K562 (cell line): Measurements from ENCODE around the gene STRIP1. TPM values are rescaled to one million over a fixed set of nuclear protein-coding genes. Genes with fewer than 3 reads are reported as not detected.
A peak's percentile ranks its signal among the peaks of the same experiment; 100 is the strongest.

Experiments used
- FOXP1 ChIP-seq: sonication (generic); formaldehyde crosslinking; IDR thresholded peaks from 2 replicates; pipeline ENCODE4 v1.8.0; 2022; ENCODE audit warnings: mild to moderate bottlenecking, missing genetic modification reagents
- GATAD2A ChIP-seq: fragments of 450-650 bp; IDR thresholded peaks from 2 replicates; pipeline ENCODE4 v1.6.1; 2017
- HIVEP1 ChIP-seq: fragments of 250-450 bp; sonication (Bioruptor Pico); IDR thresholded peaks from 2 replicates; pipeline ENCODE4 v1.4.0; 2020; ENCODE audit warnings: mild to moderate bottlenecking
- HSF4 ChIP-seq: fragments of 250-450 bp; sonication (Bioruptor Pico); IDR thresholded peaks from 2 replicates; pipeline ENCODE4 v2.1.2; 2022; ENCODE audit warnings: mild to moderate bottlenecking, moderate library complexity, borderline replicate concordance
- MEF2A ChIP-seq: IDR thresholded peaks from 2 replicates; pipeline ENCODE4 v1.6.1; 2011; ENCODE audit warnings: low read depth, mild to moderate bottlenecking, low read length, moderate library complexity; ENCODE audit not compliant: control insufficient read depth
- NFIX ChIP-seq: fragments of 250-450 bp; sonication (Bioruptor Pico); IDR thresholded peaks from 2 replicates; pipeline ENCODE4 v1.4.0; 2020; ENCODE audit warnings: low read depth, mild to moderate bottlenecking, moderate library complexity
- NR2C1 ChIP-seq, 2 experiments: fragments of 450-650 bp; IDR thresholded peaks; 2 replicates each; pipeline ENCODE4 v1.6.1; 2017; ENCODE audit warnings: mild to moderate bottlenecking in 2 of 2, antibody characterized with exemption in 1 of 2, inconsistent platforms in 1 of 2, missing compliant biosample characterization in 1 of 2, missing genetic modification characterization in 1 of 2
- PHB ChIP-seq: fragments of 250-450 bp; sonication (Bioruptor Pico); IDR thresholded peaks from 2 replicates; pipeline ENCODE4 v1.5.0; 2021
- SIN3A ChIP-seq, 2 experiments: fragments of 150-350 bp in 1 of 2; IDR thresholded peaks; 2 replicates each; pipeline ENCODE4 v1.6.1; 2011 to 2016; ENCODE audit warnings: borderline replicate concordance in 2 of 2, low read depth in 2 of 2, low read length in 2 of 2, mild to moderate bottlenecking in 2 of 2, moderate library complexity in 2 of 2; ENCODE audit not compliant: control insufficient read depth in 1 of 2
- SNRNP70 ChIP-seq: fragments of 200-400 bp; formaldehyde crosslinking; optimal IDR thresholded peaks from 2 replicates; pipeline ENCODE3; 2017; ENCODE audit warnings: low read depth, low read length
- SPI1 ChIP-seq: IDR thresholded peaks from 2 replicates; pipeline ENCODE4 v1.6.1; 2011; ENCODE audit warnings: low read depth, low read length, control low read depth, borderline replicate concordance
- TAF7 ChIP-seq: fragments of 450-650 bp; IDR thresholded peaks from 2 replicates; pipeline ENCODE4 v1.6.1; 2016; ENCODE audit warnings: missing genetic modification characterization, missing compliant biosample characterization
- TCF3 ChIP-seq: sonication (generic); formaldehyde crosslinking; IDR thresholded peaks from 2 replicates; pipeline ENCODE4 v1.4.0; 2020; ENCODE audit warnings: mild to moderate bottlenecking, missing genetic modification reagents
- TFAM ChIP-seq: fragments of 250-450 bp; sonication (Bioruptor Pico); conservative IDR thresholded peaks from 2 replicates; pipeline ENCODE4 v1.5.0; 2021; ENCODE audit warnings: mild to moderate bottlenecking, moderate library complexity
- ZNF384 ChIP-seq: IDR thresholded peaks from 2 replicates; pipeline ENCODE4 v1.6.1; 2012; ENCODE audit warnings: low read depth, low read length, improper control_type of control experiment
- polyA plus RNA-seq, 8 experiments: library from polyadenylated mRNA; depleted of rRNA in 4 of 8; stranded (reverse) in 5 of 8; unstranded in 3 of 8; fragments of >200 nt; fragmentation: Nextera tagmentation in 2 of 8; fragmentation: Illumina TruSeq in 1 of 8; extraction: Ambion mirVana in 2 of 8; extraction: Trizol in 1 of 8; gene quantifications; 2 replicates each; pipeline versions ENCODE4 v1.2.1 to v1.2.3, GENCODE V29; 2011 to 2014; ENCODE audit warnings: inconsistent platforms in 1 of 8, missing spikeins in 1 of 8
- total RNA-seq, 7 experiments: library from RNA; depleted of rRNA in 6 of 7; stranded (reverse); fragments of >200 nt in 6 of 7; fragmentation: Illumina TruSeq in 2 of 7; extraction: Trizol in 2 of 7; gene quantifications; 2 replicates each; pipeline versions ENCODE4 v1.2.1 to v1.2.3, GENCODE V29; 2011 to 2021; ENCODE audit warnings: low replicate concordance in 1 of 7
- TF ChIP-seq, protein P1 (sequence below): sonication (generic); formaldehyde crosslinking; IDR thresholded peaks from 2 replicates; pipeline ENCODE4 v1.8.0; 2022; ENCODE audit warnings: mild to moderate bottlenecking, missing genetic modification reagents, borderline replicate concordance
- TF ChIP-seq, protein P2 (sequence below): fragments of 450-650 bp; formaldehyde crosslinking; IDR thresholded peaks from 2 replicates; pipeline ENCODE4 v1.4.0; 2022; ENCODE audit warnings: missing genetic modification characterization
- TF ChIP-seq, protein P3 (sequence below): fragments of 450-650 bp; IDR thresholded peaks from 2 replicates; pipeline ENCODE4 v1.6.1; 2017; ENCODE audit warnings: antibody characterized with exemption, mild to moderate bottlenecking
- TF ChIP-seq, protein P4 (sequence below): fragments of 250-450 bp; sonication (Bioruptor Pico); IDR thresholded peaks from 2 replicates; pipeline ENCODE4 v1.8.0; 2022; ENCODE audit warnings: inconsistent platforms

Gene STRIP1
- total and polyA plus RNA-seq, 9 of the 15 experiments (the other 6 are each of a cell fraction or from before 2014, with no cell fraction given): 9.9 to 42.3 (median 32.0) TPM

- TF ChIP-seq, protein P1, sequence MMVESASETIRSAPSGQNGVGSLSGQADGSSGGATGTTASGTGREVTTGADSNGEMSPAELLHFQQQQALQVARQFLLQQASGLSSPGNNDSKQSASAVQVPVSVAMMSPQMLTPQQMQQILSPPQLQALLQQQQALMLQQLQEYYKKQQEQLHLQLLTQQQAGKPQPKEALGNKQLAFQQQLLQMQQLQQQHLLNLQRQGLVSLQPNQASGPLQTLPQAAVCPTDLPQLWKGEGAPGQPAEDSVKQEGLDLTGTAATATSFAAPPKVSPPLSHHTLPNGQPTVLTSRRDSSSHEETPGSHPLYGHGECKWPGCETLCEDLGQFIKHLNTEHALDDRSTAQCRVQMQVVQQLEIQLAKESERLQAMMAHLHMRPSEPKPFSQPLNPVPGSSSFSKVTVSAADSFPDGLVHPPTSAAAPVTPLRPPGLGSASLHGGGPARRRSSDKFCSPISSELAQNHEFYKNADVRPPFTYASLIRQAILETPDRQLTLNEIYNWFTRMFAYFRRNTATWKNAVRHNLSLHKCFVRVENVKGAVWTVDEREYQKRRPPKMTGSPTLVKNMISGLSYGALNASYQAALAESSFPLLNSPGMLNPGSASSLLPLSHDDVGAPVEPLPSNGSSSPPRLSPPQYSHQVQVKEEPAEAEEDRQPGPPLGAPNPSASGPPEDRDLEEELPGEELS: no peak
- TF ChIP-seq GATAD2A (no peak), NR2C1 (IDR thresholded peaks at IDR 0.05) (peak; percentile 74), NR2C1 (tag; IDR thresholded peaks at IDR 0.05) (peak; percentile 91), MEF2A (no peak), FOXP1 (CRISPR knock-in tag) (no peak), HSF4 (CRISPR knock-in tag) (no peak), TAF7 (tag) (no peak), SNRNP70 (no peak), SIN3A (IDR thresholded peaks at IDR 0.05; ENCODE audit: borderline replicate concordance in 2 of 2, control insufficient read depth in 1 of 2, low read depth in 2 of 2, low read length in 2 of 2) (no peak), TFAM (CRISPR knock-in tag) (no peak), NFIX (no peak), ZNF384 (no peak), TCF3 (peak; percentile 47), SPI1 (peak; percentile 74; the same call in 1 of the 2 replicates), PHB (no peak), HIVEP1 (no peak)
- TF ChIP-seq, protein P2, sequence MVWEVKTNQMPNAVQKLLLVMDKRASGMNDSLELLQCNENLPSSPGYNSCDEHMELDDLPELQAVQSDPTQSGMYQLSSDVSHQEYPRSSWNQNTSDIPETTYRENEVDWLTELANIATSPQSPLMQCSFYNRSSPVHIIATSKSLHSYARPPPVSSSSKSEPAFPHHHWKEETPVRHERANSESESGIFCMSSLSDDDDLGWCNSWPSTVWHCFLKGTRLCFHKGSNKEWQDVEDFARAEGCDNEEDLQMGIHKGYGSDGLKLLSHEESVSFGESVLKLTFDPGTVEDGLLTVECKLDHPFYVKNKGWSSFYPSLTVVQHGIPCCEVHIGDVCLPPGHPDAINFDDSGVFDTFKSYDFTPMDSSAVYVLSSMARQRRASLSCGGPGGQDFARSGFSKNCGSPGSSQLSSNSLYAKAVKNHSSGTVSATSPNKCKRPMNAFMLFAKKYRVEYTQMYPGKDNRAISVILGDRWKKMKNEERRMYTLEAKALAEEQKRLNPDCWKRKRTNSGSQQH: no peak
- TF ChIP-seq, protein P3, sequence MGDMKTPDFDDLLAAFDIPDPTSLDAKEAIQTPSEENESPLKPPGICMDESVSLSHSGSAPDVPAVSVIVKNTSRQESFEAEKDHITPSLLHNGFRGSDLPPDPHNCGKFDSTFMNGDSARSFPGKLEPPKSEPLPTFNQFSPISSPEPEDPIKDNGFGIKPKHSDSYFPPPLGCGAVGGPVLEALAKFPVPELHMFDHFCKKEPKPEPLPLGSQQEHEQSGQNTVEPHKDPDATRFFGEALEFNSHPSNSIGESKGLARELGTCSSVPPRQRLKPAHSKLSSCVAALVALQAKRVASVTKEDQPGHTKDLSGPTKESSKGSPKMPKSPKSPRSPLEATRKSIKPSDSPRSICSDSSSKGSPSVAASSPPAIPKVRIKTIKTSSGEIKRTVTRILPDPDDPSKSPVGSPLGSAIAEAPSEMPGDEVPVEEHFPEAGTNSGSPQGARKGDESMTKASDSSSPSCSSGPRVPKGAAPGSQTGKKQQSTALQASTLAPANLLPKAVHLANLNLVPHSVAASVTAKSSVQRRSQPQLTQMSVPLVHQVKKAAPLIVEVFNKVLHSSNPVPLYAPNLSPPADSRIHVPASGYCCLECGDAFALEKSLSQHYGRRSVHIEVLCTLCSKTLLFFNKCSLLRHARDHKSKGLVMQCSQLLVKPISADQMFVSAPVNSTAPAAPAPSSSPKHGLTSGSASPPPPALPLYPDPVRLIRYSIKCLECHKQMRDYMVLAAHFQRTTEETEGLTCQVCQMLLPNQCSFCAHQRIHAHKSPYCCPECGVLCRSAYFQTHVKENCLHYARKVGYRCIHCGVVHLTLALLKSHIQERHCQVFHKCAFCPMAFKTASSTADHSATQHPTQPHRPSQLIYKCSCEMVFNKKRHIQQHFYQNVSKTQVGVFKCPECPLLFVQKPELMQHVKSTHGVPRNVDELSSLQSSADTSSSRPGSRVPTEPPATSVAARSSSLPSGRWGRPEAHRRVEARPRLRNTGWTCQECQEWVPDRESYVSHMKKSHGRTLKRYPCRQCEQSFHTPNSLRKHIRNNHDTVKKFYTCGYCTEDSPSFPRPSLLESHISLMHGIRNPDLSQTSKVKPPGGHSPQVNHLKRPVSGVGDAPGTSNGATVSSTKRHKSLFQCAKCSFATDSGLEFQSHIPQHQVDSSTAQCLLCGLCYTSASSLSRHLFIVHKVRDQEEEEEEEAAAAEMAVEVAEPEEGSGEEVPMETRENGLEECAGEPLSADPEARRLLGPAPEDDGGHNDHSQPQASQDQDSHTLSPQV: no peak
- TF ChIP-seq, protein P4, sequence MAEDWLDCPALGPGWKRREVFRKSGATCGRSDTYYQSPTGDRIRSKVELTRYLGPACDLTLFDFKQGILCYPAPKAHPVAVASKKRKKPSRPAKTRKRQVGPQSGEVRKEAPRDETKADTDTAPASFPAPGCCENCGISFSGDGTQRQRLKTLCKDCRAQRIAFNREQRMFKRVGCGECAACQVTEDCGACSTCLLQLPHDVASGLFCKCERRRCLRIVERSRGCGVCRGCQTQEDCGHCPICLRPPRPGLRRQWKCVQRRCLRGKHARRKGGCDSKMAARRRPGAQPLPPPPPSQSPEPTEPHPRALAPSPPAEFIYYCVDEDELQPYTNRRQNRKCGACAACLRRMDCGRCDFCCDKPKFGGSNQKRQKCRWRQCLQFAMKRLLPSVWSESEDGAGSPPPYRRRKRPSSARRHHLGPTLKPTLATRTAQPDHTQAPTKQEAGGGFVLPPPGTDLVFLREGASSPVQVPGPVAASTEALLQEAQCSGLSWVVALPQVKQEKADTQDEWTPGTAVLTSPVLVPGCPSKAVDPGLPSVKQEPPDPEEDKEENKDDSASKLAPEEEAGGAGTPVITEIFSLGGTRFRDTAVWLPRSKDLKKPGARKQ: no peak
These were observed 55.3 kb downstream of the STRIP1 start (continued) for GRCh38 chr1:110089561-110090275.
